HCT116 (cell line): Measurements from ENCODE around the gene PRRT1.

Experiments
- CTCF ChIP-seq, 3 experiments: fragments of 200-600 bp in 1 of 3; sonication (generic) in 1 of 3; IDR thresholded peaks in 2 of 3; conservative IDR thresholded peaks in 1 of 3; 2 replicates each; pipeline ENCODE4 v1.5.1; 2012 to 2017; ENCODE audit warnings: low read depth in 2 of 3, low read length in 2 of 3, antibody characterized with exemption in 1 of 3, borderline replicate concordance in 1 of 3, control low read depth in 1 of 3, mild to moderate bottlenecking in 1 of 3, mixed read lengths in 1 of 3, mixed run types in 1 of 3, moderate library complexity in 1 of 3; ENCODE audit not compliant: insufficient read depth in 1 of 3
- ELF1 ChIP-seq: IDR thresholded peaks from 2 replicates; pipeline ENCODE4 v1.6.1; 2012; ENCODE audit warnings: low read depth, borderline replicate concordance
- POLR2AphosphoS5 ChIP-seq: IDR thresholded peaks from 2 replicates; pipeline ENCODE4 v1.6.1; 2011; ENCODE audit warnings: mild to moderate bottlenecking, low read depth, low read length, moderate library complexity
- REST ChIP-seq: IDR thresholded peaks from 2 replicates; pipeline ENCODE4 v1.6.1; 2012; ENCODE audit warnings: low read depth
- ZBTB33 ChIP-seq: IDR thresholded peaks from 2 replicates; pipeline ENCODE4 v1.6.1; 2011; ENCODE audit warnings: mild to moderate bottlenecking, low read length, moderate library complexity; ENCODE audit not compliant: insufficient replicate concordance; ENCODE audit errors: extremely low read depth

- TF ChIP-seq CTCF (IDR thresholded peaks at IDR 0.05 in 2 of 3, conservative IDR thresholded peaks at IDR 0.05 in 1 of 3; ENCODE audit: borderline replicate concordance in 1 of 3, insufficient read depth in 1 of 3, low read depth in 2 of 3, low read length in 2 of 3): no peak
- TF ChIP-seq REST: no peak
- TF ChIP-seq POLR2AphosphoS5: no peak
- TF ChIP-seq ELF1: no peak
- TF ChIP-seq ZBTB33: no peak
These were observed 12.1 kb downstream of the PRRT1 start for GRCh38 chr6:32139590-32139989.
